MM.1S (cell line): ENCODE measurements around the gene TOGARAM1.

Experiments
- DNase-seq: peaks from one replicate; pipeline ENCODE4 v3.0.0-alpha.2; 2015
- H2AFZ ChIP-seq: fragments of 300-600 bp; sonication (generic); 2 replicates; pipeline ENCODE4 v1.6.0; 2016; ENCODE audit warnings: antibody characterized with exemption, low read length
- H3F3A ChIP-seq: fragments of 300-600 bp; sonication (generic); 2 replicates; pipeline ENCODE4 v1.6.1; 2016; ENCODE audit warnings: mild to moderate bottlenecking, antibody characterized with exemption, low read length, moderate library complexity, mixed read lengths; ENCODE audit not compliant: insufficient read depth
- H3K27ac ChIP-seq: fragments of 300-600 bp; sonication (generic); 2 replicates; pipeline ENCODE4 v1.5.1; 2016; ENCODE audit warnings: mild to moderate bottlenecking, low read length
- H3K27me3 ChIP-seq: fragments of 300-600 bp; sonication (generic); replicated peaks from 2 replicates; pipeline ENCODE4 v1.6.0; 2016; ENCODE audit warnings: low read length; ENCODE audit not compliant: insufficient read depth
- H3K36me3 ChIP-seq: fragments of 300-600 bp; sonication (generic); replicated peaks from 2 replicates; pipeline ENCODE4 v1.6.1; 2016; ENCODE audit warnings: mild to moderate bottlenecking, low read length, mixed read lengths; ENCODE audit not compliant: insufficient read depth
- H3K4me1 ChIP-seq: fragments of 300-600 bp; sonication (generic); 2 replicates; pipeline ENCODE4 v1.6.1; 2016; ENCODE audit warnings: low read length, mixed read lengths
- H3K4me2 ChIP-seq: fragments of 300-600 bp; sonication (generic); 2 replicates; pipeline ENCODE4 v1.6.0; 2016; ENCODE audit warnings: low read depth, low read length
- H3K4me3 ChIP-seq: fragments of 300-600 bp; sonication (generic); 2 replicates; pipeline ENCODE4 v1.5.1; 2016; ENCODE audit warnings: low read length, mixed read lengths
- H3K79me2 ChIP-seq: fragments of 300-600 bp; sonication (generic); 2 replicates; pipeline ENCODE4 v1.6.1; 2016; ENCODE audit warnings: mixed run types, low read length, mixed read lengths
- H3K9ac ChIP-seq: fragments of 300-600 bp; sonication (generic); 2 replicates; pipeline ENCODE4 v1.6.1; 2016; ENCODE audit warnings: low read length, mixed read lengths
- H3K9me2 ChIP-seq: fragments of 300-600 bp; sonication (generic); replicated peaks from 2 replicates; pipeline ENCODE4 v1.6.1; 2016; ENCODE audit warnings: mild to moderate bottlenecking, low read length, mixed read lengths; ENCODE audit not compliant: insufficient read depth
- H3K9me3 ChIP-seq: fragments of 300-600 bp; sonication (generic); replicated peaks from 2 replicates; pipeline ENCODE4 v1.6.1; 2016; ENCODE audit warnings: mild to moderate bottlenecking, low read length, mixed read lengths; ENCODE audit not compliant: insufficient read depth
- H4K20me1 ChIP-seq: fragments of 300-600 bp; sonication (generic); 2 replicates; pipeline ENCODE4 v1.6.1; 2016; ENCODE audit warnings: mild to moderate bottlenecking, low read length, moderate library complexity, mixed read lengths; ENCODE audit not compliant: insufficient read depth
- CTCF ChIP-seq: fragments of 300-600 bp; sonication (generic); IDR thresholded peaks from 2 replicates; pipeline ENCODE4 v1.5.1; 2016; ENCODE audit warnings: antibody characterized with exemption, low read length, mixed read lengths
- EZH2 ChIP-seq: fragments of 300-600 bp; sonication (generic); optimal IDR thresholded peaks from 2 replicates; pipeline ENCODE3; 2017; ENCODE audit warnings: low read depth, mild to moderate bottlenecking, antibody characterized with exemption, low read length, mixed read lengths
- EZH2phosphoT487 ChIP-seq: fragments of 300-600 bp; sonication (generic); IDR thresholded peaks from 2 replicates; pipeline ENCODE4 v1.6.1; 2018; ENCODE audit warnings: antibody characterized with exemption, low read length

The TOGARAM1 gene

GRCh38 chr14:44944107-44944506 lies 17.9 kb upstream of the TOGARAM1 start:
- no peaks in the 10 kb centered on the region for H3K36me3 ChIP-seq
- H2AFZ ChIP-seq: no peak overlapping the region
- no peaks in the 10 kb centered on the region for H4K20me1 ChIP-seq
- H3K9ac ChIP-seq: no peak overlapping the region
- H3K9me3 ChIP-seq: no peaks in the 10 kb centered on the region
- H3K27ac ChIP-seq: no peak overlapping the region
- H3K79me2 ChIP-seq: no peaks in the 10 kb centered on the region
- H3F3A ChIP-seq: no peaks in the 10 kb centered on the region
- no peak overlapping the region for H3K4me2 ChIP-seq
- no peak for DNase-seq
- TF ChIP-seq EZH2phosphoT487 (no peak), CTCF (no peak), EZH2 (no peak)
- no peak overlapping the region for H3K4me3 ChIP-seq
- H3K9me2 ChIP-seq: no peaks in the 10 kb centered on the region
- H3K4me1 ChIP-seq: no peaks in the 10 kb centered on the region
- H3K27me3 ChIP-seq: no peaks in the 10 kb centered on the region

- TF ChIP-seq EZH2: no peak
- no peak for TF ChIP-seq CTCF
- TF ChIP-seq EZH2phosphoT487: no peak
- no peak overlapping the region for H3K9ac ChIP-seq
- no peaks in the 10 kb centered on the region for H3K79me2 ChIP-seq
- no peak for DNase-seq
- no peaks in the 10 kb centered on the region for H3F3A ChIP-seq
- no peaks in the 10 kb centered on the region for H3K27me3 ChIP-seq
- H4K20me1 ChIP-seq: no peaks in the 10 kb centered on the region
- H3K9me3 ChIP-seq: no peaks in the 10 kb centered on the region
- no peak overlapping the region for H3K27ac ChIP-seq
- no peak overlapping the region for H3K4me3 ChIP-seq
- no peaks in the 10 kb centered on the region for H3K36me3 ChIP-seq
- H2AFZ ChIP-seq: no peak overlapping the region
- H3K4me2 ChIP-seq: no peak overlapping the region
- no peaks in the 10 kb centered on the region for H3K4me1 ChIP-seq
- no peaks in the 10 kb centered on the region for H3K9me2 ChIP-seq
These were observed 16.7 kb upstream of the TOGARAM1 start for GRCh38 chr14:44945264-44945663.

GRCh38 chr14:44951051-44951450 lies 10.9 kb upstream of the TOGARAM1 start:
- Histone ChIP-seq H4K20me1 (no peaks in the 10 kb centered on the region), H3K79me2 (peaks cover 8% of the 10 kb centered on the region; the same call in 1 of the 2 replicates)

More at GRCh38 chr14:44951051-44951450, 10.9 kb upstream of the TOGARAM1 start:
- TF ChIP-seq EZH2: no peak
- no peak for TF ChIP-seq EZH2phosphoT487
- TF ChIP-seq CTCF: no peak
- Histone ChIP-seq H3K9ac (no peak overlapping the region), H3F3A (no peaks in the 10 kb centered on the region), H2AFZ (no peak overlapping the region), H3K36me3 (no peaks in the 10 kb centered on the region), H3K27me3 (no peaks in the 10 kb centered on the region), H3K9me3 (no peaks in the 10 kb centered on the region), H3K9me2 (no peaks in the 10 kb centered on the region), H3K4me1 (no peaks in the 10 kb centered on the region), H3K4me3 (no peak overlapping the region), H3K4me2 (no peak overlapping the region), H3K27ac (no peak overlapping the region)
- DNase-seq: no peak
